ENCODE results near the gene IKZF2.

The IKZF2 gene

GRCh38 chr2:213167271-213167930 lies 16.0 kb upstream of the IKZF2 start:
- H2AFZ ChIP-seq (ENCODE audit: low read length): peak overlapping the region; percentile 17; the same call in 1 of the 2 replicates
- no peaks in the 10 kb centered on the region for H3K36me3 ChIP-seq (ENCODE audit: insufficient read depth, low read length)
- H3K9me3 ChIP-seq (ENCODE audit: insufficient read depth, low read depth, low read length): no peaks in the 10 kb centered on the region
- H3K79me2 ChIP-seq (ENCODE audit: insufficient read depth, low read length): no peaks in the 10 kb centered on the region
- H3K4me3 ChIP-seq (ENCODE audit: low read length, poor library complexity, severe bottlenecking): no peak overlapping the region
- no peaks in the 10 kb centered on the region for H4K20me1 ChIP-seq (ENCODE audit: insufficient read depth, low read length, poor library complexity, severe bottlenecking)
- H3K9ac ChIP-seq (ENCODE audit: low read depth, low read length, poor library complexity, severe bottlenecking): no peak overlapping the region
- no peaks in the 10 kb centered on the region for H3K27me3 ChIP-seq (ENCODE audit: insufficient read depth, low read length, poor library complexity, severe bottlenecking)
- no peak overlapping the region for H3K4me2 ChIP-seq (ENCODE audit: low read depth, low read length, poor library complexity, severe bottlenecking)
- H3F3A ChIP-seq (ENCODE audit: low read depth): no peaks in the 10 kb centered on the region
- no peak for TF ChIP-seq CTCF (conservative IDR thresholded peaks at IDR 0.05; ENCODE audit: low read length)
- no peak for TF ChIP-seq EZH2phosphoT487 (IDR thresholded peaks at IDR 0.05; ENCODE audit: borderline replicate concordance)
- H3K9me2 ChIP-seq (replicated peaks; ENCODE audit: low read depth, low read length): no peaks in the 10 kb centered on the region
- peaks cover 8% of the 10 kb centered on the region for H3K4me1 ChIP-seq (ENCODE audit: insufficient read depth, low read length, poor library complexity, severe bottlenecking)

GRCh38 chr2:213166109-213166508 lies 14.7 kb upstream of the IKZF2 start:
- no peaks in the 10 kb centered on the region for H4K20me1 ChIP-seq (ENCODE audit: insufficient read depth, low read length, poor library complexity, severe bottlenecking)
- no peak overlapping the region for H3K4me2 ChIP-seq (ENCODE audit: low read depth, low read length, poor library complexity, severe bottlenecking)
- no peaks in the 10 kb centered on the region for H3K79me2 ChIP-seq (ENCODE audit: insufficient read depth, low read length)
- H3K9ac ChIP-seq (ENCODE audit: low read depth, low read length, poor library complexity, severe bottlenecking): no peak overlapping the region
- no peak overlapping the region for H3K4me3 ChIP-seq (ENCODE audit: low read length, poor library complexity, severe bottlenecking)
- peaks cover 5% of the 10 kb centered on the region for H3K4me1 ChIP-seq (ENCODE audit: insufficient read depth, low read length, poor library complexity, severe bottlenecking)
- no peaks in the 10 kb centered on the region for H3K27me3 ChIP-seq (ENCODE audit: insufficient read depth, low read length, poor library complexity, severe bottlenecking)
- H2AFZ ChIP-seq (ENCODE audit: low read length): no peak overlapping the region
- H3K9me2 ChIP-seq (replicated peaks; ENCODE audit: low read depth, low read length): no peaks in the 10 kb centered on the region
- H3F3A ChIP-seq (ENCODE audit: low read depth): no peaks in the 10 kb centered on the region
- no peaks in the 10 kb centered on the region for H3K9me3 ChIP-seq (ENCODE audit: insufficient read depth, low read depth, low read length)
- TF ChIP-seq EZH2phosphoT487 (IDR thresholded peaks at IDR 0.05; ENCODE audit: borderline replicate concordance) (no peak), CTCF (conservative IDR thresholded peaks at IDR 0.05; ENCODE audit: low read length) (no peak)
- H3K36me3 ChIP-seq (ENCODE audit: insufficient read depth, low read length): no peaks in the 10 kb centered on the region

GRCh38 chr2:213164263-213164662 lies 12.9 kb upstream of the IKZF2 start:
- no peaks in the 10 kb centered on the region for H3K79me2 ChIP-seq (ENCODE audit: insufficient read depth, low read length)
- H3F3A ChIP-seq (ENCODE audit: low read depth): no peaks in the 10 kb centered on the region
- H3K4me1 ChIP-seq (ENCODE audit: insufficient read depth, low read length, poor library complexity, severe bottlenecking): peaks cover 10% of the 10 kb centered on the region
- H3K9me2 ChIP-seq (replicated peaks; ENCODE audit: low read depth, low read length): no peaks in the 10 kb centered on the region
- H3K27me3 ChIP-seq (ENCODE audit: insufficient read depth, low read length, poor library complexity, severe bottlenecking): no peaks in the 10 kb centered on the region
- no peaks in the 10 kb centered on the region for H3K36me3 ChIP-seq (ENCODE audit: insufficient read depth, low read length)
- no peak overlapping the region for H3K4me2 ChIP-seq (ENCODE audit: low read depth, low read length, poor library complexity, severe bottlenecking)
- no peaks in the 10 kb centered on the region for H4K20me1 ChIP-seq (ENCODE audit: insufficient read depth, low read length, poor library complexity, severe bottlenecking)
- TF ChIP-seq CTCF (conservative IDR thresholded peaks at IDR 0.05; ENCODE audit: low read length): no peak
- no peak for TF ChIP-seq EZH2phosphoT487 (IDR thresholded peaks at IDR 0.05; ENCODE audit: borderline replicate concordance)
- no peak overlapping the region for H3K9ac ChIP-seq (ENCODE audit: low read depth, low read length, poor library complexity, severe bottlenecking)
- H2AFZ ChIP-seq (ENCODE audit: low read length): 0 out of 2 replicates have a peak overlapping the region, but pooled peaks have one; percentile 6
- no peaks in the 10 kb centered on the region for H3K9me3 ChIP-seq (ENCODE audit: insufficient read depth, low read depth, low read length)
- H3K4me3 ChIP-seq (ENCODE audit: low read length, poor library complexity, severe bottlenecking): no peak overlapping the region
